HL-60 (cell line): Measurements from ENCODE around the gene REEP1.
A peak's percentile ranks its signal among the peaks of the same experiment; 100 is the strongest.

Experiments used
- DNase-seq, 2 experiments: peaks; one replicate each; pipeline ENCODE4 v3.0.0-alpha.2; 2010 to 2020; ENCODE audit warnings: low read depth in 1 of 2, low spot score in 1 of 2
- H3K27ac ChIP-seq: fragments of 250-450 bp; sonication (Bioruptor Pico); replicated peaks from 2 replicates; pipeline ENCODE4 v1.5.1; 2020; ENCODE audit warnings: mild to moderate bottlenecking, moderate library complexity
- H3K27me3 ChIP-seq: fragments of 250-450 bp; sonication (Bioruptor Pico); 2 replicates; pipeline ENCODE4 v1.5.1; 2021; ENCODE audit warnings: mild to moderate bottlenecking, moderate library complexity; ENCODE audit not compliant: insufficient read depth, poor library complexity, severe bottlenecking
- H3K4me3 ChIP-seq: replicated peaks from 2 replicates; pipeline ENCODE4 v1.5.1; 2011; ENCODE audit warnings: mild to moderate bottlenecking, control low read depth, low read length; ENCODE audit not compliant: insufficient read depth
- GABPA ChIP-seq: IDR thresholded peaks from 2 replicates; pipeline ENCODE4 v1.6.1; 2012; ENCODE audit warnings: low read depth
- POLR2AphosphoS5 ChIP-seq: IDR thresholded peaks from 2 replicates; pipeline ENCODE4 v1.6.1; 2012; ENCODE audit warnings: low read depth
- SPI1 ChIP-seq: IDR thresholded peaks from 2 replicates; pipeline ENCODE4 v1.6.1; 2012; ENCODE audit warnings: low read depth, mild to moderate bottlenecking, borderline replicate concordance
- long read RNA-seq: library from polyadenylated mRNA; unstranded; transcript quantifications from one replicate; pipeline ENCODE4 v2.0.0, GENCODE V29; 2020
- TF ChIP-seq, protein P1 (sequence below): IDR thresholded peaks from one replicate; pipeline ENCODE4 v1.5.1; 2011; ENCODE audit warnings: low read length, control low read depth, inconsistent platforms; ENCODE audit not compliant: insufficient read depth
- TF ChIP-seq, protein P2 (sequence below): IDR thresholded peaks from 2 replicates; pipeline ENCODE4 v1.6.1; 2012; ENCODE audit warnings: low read depth; ENCODE audit not compliant: insufficient replicate concordance

The REEP1 gene, protein sequence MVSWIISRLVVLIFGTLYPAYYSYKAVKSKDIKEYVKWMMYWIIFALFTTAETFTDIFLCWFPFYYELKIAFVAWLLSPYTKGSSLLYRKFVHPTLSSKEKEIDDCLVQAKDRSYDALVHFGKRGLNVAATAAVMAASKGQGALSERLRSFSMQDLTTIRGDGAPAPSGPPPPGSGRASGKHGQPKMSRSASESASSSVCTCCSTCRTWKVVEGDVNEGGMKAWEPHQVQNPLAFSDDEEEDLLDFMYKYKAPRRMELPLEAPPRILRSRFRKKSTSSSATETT
- long read RNA-seq, partial matches to known transcripts = 0 of 4 reads
- long read RNA-seq, other reads (novel, unspliced or antisense) = 4 of 4 reads

DNA sequence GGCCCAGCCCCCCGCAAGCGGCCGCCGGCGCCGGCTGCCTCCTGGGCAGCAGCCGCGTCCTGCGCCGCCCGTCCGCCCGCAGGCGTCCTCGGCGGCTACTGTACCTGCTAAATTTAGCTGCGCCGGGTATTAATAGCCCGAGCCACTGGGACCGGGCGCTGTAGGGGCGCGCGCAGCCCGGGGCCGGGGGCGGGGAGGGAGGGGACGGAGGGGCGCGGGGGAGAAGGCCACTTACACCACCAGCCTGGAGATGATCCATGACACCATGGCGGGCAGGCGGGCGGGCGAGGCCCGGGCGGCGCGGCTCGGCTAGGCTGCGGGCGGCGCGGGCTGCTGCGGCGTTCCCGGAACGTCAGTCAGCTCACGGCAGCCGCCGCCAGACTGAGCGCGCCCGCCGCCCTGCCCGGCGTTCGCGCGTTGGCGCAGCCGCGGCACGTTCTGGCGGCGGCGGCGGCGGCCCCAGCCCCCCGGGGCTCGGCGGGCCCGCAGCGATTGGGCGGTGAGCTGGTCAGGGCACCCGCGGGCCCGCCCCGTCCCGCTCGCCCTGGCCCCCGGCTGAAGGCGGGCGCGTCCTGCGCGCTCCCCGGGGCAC lies at the start of gene REEP1:
REEP1 (minus strand) TSS at position 383 of the 592 bp plus-strand sequence; CDS start at position 267, 116 bp downstream.
- H3K27ac ChIP-seq = no peak within 1 kb of the TSS
- peak; percentile 8 for DNase-seq
- peaks cover 40% of the 10 kb centered on the region for H3K27me3 ChIP-seq
- no peak for TF ChIP-seq POLR2AphosphoS5
- H3K4me3 ChIP-seq = peak within 1 kb of the TSS; percentile 34

DNA sequence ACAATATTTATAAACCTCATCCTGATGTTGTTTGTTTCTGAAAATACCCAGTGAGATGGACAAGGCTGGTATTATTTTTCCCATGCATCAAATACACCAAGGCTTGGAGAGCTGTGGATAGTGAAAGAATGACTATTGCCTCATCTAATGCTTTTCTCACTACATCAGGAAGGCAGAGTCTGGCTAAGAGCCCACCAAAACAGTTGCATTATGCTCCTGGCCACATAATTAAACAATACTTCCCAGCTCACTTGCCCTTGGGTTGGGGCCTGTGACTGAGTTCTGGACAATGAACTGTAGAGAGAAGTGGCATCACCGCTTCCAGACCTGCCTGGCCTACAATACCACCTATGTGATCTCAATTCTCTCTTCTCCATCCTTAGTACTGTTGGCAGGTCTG lies 46.4 kb upstream of the REEP1 start:
- Histone ChIP-seq H3K4me3 (no peak overlapping the region), H3K27ac (no peak overlapping the region), H3K27me3 (no peaks in the 10 kb centered on the region)
- TF ChIP-seq, protein P1, sequence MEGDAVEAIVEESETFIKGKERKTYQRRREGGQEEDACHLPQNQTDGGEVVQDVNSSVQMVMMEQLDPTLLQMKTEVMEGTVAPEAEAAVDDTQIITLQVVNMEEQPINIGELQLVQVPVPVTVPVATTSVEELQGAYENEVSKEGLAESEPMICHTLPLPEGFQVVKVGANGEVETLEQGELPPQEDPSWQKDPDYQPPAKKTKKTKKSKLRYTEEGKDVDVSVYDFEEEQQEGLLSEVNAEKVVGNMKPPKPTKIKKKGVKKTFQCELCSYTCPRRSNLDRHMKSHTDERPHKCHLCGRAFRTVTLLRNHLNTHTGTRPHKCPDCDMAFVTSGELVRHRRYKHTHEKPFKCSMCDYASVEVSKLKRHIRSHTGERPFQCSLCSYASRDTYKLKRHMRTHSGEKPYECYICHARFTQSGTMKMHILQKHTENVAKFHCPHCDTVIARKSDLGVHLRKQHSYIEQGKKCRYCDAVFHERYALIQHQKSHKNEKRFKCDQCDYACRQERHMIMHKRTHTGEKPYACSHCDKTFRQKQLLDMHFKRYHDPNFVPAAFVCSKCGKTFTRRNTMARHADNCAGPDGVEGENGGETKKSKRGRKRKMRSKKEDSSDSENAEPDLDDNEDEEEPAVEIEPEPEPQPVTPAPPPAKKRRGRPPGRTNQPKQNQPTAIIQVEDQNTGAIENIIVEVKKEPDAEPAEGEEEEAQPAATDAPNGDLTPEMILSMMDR = no peak
- TF ChIP-seq, protein P2, sequence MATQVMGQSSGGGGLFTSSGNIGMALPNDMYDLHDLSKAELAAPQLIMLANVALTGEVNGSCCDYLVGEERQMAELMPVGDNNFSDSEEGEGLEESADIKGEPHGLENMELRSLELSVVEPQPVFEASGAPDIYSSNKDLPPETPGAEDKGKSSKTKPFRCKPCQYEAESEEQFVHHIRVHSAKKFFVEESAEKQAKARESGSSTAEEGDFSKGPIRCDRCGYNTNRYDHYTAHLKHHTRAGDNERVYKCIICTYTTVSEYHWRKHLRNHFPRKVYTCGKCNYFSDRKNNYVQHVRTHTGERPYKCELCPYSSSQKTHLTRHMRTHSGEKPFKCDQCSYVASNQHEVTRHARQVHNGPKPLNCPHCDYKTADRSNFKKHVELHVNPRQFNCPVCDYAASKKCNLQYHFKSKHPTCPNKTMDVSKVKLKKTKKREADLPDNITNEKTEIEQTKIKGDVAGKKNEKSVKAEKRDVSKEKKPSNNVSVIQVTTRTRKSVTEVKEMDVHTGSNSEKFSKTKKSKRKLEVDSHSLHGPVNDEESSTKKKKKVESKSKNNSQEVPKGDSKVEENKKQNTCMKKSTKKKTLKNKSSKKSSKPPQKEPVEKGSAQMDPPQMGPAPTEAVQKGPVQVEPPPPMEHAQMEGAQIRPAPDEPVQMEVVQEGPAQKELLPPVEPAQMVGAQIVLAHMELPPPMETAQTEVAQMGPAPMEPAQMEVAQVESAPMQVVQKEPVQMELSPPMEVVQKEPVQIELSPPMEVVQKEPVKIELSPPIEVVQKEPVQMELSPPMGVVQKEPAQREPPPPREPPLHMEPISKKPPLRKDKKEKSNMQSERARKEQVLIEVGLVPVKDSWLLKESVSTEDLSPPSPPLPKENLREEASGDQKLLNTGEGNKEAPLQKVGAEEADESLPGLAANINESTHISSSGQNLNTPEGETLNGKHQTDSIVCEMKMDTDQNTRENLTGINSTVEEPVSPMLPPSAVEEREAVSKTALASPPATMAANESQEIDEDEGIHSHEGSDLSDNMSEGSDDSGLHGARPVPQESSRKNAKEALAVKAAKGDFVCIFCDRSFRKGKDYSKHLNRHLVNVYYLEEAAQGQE = no peak
- no peak for TF ChIP-seq GABPA
- TF ChIP-seq POLR2AphosphoS5 = no peak
- TF ChIP-seq SPI1 = no peak
- no peak for DNase-seq

DNA sequence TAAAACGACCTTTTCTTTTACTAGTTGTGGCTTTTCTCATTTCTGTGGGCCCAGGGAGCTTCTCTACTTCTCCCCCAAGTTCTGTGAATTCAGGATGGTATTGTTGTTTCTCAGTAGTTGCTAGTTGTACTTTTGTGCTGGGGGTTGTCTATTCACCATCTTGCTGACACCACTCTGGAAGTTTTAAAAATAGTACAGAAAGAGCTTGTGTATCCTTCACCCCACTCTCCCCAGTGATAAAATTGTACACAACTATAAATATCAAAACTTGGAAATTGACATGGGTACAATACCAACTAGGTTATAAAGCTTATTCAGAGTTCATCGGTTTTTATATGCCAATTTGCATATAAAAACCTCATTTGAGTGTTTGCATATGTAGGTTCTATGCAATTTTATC lies 45.3 kb upstream of the REEP1 start:
- Histone ChIP-seq H3K27ac (no peak overlapping the region), H3K4me3 (no peak overlapping the region), H3K27me3 (no peaks in the 10 kb centered on the region)
- DNase-seq = no peak
- no peak for TF ChIP-seq GABPA
- TF ChIP-seq, protein P2 = no peak
- TF ChIP-seq POLR2AphosphoS5 = no peak
- TF ChIP-seq SPI1 = no peak

DNA sequence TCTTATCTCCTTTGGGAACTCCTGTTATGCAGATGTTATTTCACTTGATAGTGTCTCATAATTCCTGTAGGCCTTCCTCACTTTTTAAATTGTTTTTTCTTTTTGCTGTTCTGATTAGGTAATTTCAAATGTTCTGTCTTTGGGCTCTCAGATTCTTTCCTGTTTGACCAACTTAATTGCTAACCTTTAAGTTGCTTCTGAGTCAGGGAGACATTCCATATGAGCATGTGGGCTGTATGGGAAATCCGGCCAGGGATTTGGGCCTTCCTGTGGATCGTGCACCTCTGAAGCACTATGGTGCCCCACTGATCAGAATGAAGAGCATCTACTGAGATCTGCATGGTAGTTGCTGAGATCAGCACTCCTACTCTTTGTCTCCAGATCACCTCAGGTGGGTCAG lies 44.7 kb upstream of the REEP1 start:
- Histone ChIP-seq H3K27me3 (no peaks in the 10 kb centered on the region), H3K27ac (no peak overlapping the region), H3K4me3 (no peak overlapping the region)
- DNase-seq = no peak
- TF ChIP-seq, protein P2 = no peak
- no peak for TF ChIP-seq GABPA
- TF ChIP-seq, protein P1 = no peak
- TF ChIP-seq POLR2AphosphoS5 = no peak
- no peak for TF ChIP-seq SPI1
